ENCODE measurements around the gene ACKR2.

DNA sequence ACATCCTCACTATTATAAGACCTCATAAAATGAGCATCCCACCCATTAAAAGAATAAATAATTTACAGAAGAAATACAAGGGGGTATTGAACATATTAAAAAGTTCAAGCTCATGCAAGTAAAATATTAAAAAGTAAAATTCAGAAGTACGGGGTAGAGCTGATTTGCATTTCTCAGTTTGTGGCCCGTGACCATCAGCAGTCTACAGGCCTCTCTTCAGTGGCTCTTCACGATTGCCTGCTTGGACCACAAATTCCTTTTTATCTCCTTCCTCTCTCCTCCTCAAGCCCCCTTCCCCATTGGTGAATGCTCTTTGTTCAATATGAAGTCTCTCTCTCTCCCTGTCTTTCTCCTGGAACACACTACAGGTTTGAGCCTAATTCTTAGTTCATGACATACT is 47.3 kb downstream of the ACKR2 start:
- TF ChIP-seq, protein P1, sequence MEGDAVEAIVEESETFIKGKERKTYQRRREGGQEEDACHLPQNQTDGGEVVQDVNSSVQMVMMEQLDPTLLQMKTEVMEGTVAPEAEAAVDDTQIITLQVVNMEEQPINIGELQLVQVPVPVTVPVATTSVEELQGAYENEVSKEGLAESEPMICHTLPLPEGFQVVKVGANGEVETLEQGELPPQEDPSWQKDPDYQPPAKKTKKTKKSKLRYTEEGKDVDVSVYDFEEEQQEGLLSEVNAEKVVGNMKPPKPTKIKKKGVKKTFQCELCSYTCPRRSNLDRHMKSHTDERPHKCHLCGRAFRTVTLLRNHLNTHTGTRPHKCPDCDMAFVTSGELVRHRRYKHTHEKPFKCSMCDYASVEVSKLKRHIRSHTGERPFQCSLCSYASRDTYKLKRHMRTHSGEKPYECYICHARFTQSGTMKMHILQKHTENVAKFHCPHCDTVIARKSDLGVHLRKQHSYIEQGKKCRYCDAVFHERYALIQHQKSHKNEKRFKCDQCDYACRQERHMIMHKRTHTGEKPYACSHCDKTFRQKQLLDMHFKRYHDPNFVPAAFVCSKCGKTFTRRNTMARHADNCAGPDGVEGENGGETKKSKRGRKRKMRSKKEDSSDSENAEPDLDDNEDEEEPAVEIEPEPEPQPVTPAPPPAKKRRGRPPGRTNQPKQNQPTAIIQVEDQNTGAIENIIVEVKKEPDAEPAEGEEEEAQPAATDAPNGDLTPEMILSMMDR (optimal IDR thresholded peaks at IDR 0.05 in 1 of 3, IDR thresholded peaks at IDR 0.05 in 1 of 3, conservative IDR thresholded peaks at IDR 0.05 in 1 of 3; ENCODE audit: extremely low read depth in 1 of 3, insufficient read depth in 2 of 3, low read length in 3 of 3), result no peak
- TF ChIP-seq EZH2 (IDR thresholded peaks at IDR 0.05; ENCODE audit: low read length), result no peak

Data from keratinocyte (primary cell).